PFSK-1 (cell line): Measurements from ENCODE around the gene SLCO3A1.

Experiments used
- FOXP2 ChIP-seq: optimal IDR thresholded peaks from 2 replicates; pipeline ENCODE3; 2011; ENCODE audit warnings: borderline replicate concordance, control low read depth, inconsistent platforms; ENCODE audit not compliant: insufficient read depth; ENCODE audit errors: extremely low read length, extremely low read depth
- POLR2AphosphoS5 ChIP-seq: IDR thresholded peaks from 2 replicates; pipeline ENCODE4 v1.6.1; 2012; ENCODE audit warnings: low read depth, mild to moderate bottlenecking, control low read depth, low read length, moderate library complexity
- SIN3A ChIP-seq: IDR thresholded peaks from 2 replicates; pipeline ENCODE4 v1.6.1; 2012; ENCODE audit warnings: mild to moderate bottlenecking, low read length, moderate library complexity, borderline replicate concordance; ENCODE audit not compliant: insufficient read depth
- TAF1 ChIP-seq: IDR thresholded peaks from 2 replicates; pipeline ENCODE4 v1.6.1; 2012; ENCODE audit warnings: low read length, control low read depth, borderline replicate concordance; ENCODE audit not compliant: insufficient read depth
- TF ChIP-seq, protein P1 (sequence below), 2 experiments: IDR thresholded peaks; 2 replicates each; pipeline versions ENCODE4 v1.6.1 to v1.8.0; 2011 to 2012; ENCODE audit warnings: low read depth in 2 of 2, low read length in 2 of 2, control low read depth in 1 of 2, inconsistent platforms in 1 of 2, mild to moderate bottlenecking in 1 of 2, moderate library complexity in 1 of 2; ENCODE audit not compliant: insufficient read depth in 1 of 2

SLCO3A1 gene

DNA sequence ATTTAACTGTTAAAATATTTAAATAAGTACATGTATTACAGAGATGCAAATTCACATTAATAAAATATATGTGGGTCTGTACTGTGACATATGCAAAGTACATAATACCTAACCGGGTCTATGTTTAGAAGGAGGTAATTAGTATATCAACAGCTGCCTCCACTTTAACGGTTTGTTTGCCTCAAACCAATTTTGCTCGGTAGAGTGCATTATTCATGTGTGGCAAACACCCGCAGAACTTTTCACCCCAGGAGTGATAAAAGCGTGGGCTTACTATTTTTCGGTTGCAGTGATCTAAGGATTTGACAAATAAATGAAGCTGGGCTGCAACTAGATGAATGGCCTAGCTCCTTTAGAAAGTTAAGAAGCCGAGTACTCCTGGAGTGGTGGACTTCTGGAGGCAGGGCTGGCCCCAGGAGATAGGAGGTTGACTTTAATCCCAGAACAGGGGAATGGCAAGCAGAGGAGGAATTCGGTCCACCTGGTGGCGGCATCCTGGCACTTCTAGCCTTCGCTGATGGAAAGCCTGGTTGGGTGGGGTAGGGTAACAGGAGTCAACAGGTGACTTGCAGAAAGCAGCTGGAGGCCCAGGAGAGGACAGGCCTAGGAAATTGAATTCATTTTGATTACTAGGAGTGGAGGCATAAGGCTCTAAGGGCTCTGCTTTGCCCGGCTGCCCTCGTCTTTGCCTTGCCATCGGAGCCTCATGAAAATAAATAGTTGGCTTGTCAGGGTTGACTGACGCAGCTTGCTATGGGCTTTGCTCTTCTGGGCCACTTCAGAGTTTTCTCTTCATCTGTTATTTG lies 2.4 kb downstream of the SLCO3A1 start:
- TF ChIP-seq TAF1: no peak
- TF ChIP-seq, protein P1, sequence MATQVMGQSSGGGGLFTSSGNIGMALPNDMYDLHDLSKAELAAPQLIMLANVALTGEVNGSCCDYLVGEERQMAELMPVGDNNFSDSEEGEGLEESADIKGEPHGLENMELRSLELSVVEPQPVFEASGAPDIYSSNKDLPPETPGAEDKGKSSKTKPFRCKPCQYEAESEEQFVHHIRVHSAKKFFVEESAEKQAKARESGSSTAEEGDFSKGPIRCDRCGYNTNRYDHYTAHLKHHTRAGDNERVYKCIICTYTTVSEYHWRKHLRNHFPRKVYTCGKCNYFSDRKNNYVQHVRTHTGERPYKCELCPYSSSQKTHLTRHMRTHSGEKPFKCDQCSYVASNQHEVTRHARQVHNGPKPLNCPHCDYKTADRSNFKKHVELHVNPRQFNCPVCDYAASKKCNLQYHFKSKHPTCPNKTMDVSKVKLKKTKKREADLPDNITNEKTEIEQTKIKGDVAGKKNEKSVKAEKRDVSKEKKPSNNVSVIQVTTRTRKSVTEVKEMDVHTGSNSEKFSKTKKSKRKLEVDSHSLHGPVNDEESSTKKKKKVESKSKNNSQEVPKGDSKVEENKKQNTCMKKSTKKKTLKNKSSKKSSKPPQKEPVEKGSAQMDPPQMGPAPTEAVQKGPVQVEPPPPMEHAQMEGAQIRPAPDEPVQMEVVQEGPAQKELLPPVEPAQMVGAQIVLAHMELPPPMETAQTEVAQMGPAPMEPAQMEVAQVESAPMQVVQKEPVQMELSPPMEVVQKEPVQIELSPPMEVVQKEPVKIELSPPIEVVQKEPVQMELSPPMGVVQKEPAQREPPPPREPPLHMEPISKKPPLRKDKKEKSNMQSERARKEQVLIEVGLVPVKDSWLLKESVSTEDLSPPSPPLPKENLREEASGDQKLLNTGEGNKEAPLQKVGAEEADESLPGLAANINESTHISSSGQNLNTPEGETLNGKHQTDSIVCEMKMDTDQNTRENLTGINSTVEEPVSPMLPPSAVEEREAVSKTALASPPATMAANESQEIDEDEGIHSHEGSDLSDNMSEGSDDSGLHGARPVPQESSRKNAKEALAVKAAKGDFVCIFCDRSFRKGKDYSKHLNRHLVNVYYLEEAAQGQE (IDR thresholded peaks at IDR 0.05; ENCODE audit: insufficient read depth in 1 of 2, low read depth in 2 of 2, low read length in 2 of 2): no peak
- no peak for TF ChIP-seq SIN3A
- TF ChIP-seq FOXP2: no peak
- no peak for TF ChIP-seq POLR2AphosphoS5

DNA sequence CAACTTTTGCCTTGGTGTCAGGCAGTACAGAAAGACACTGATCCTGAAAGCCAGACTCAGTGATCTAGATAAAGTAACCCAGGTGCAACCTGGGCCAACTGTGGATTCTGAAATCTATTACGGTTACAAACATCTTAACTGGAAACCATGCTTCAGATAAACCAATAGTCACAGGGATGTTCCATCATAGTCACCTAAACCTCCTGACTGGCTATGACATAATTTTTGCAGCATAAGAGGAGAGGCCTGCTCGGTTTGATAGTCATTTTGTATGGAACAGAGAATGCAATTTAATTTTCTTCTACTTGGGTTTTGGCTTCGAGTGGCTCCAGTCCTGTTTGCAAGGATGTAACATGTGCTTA lies 3.7 kb downstream of the SLCO3A1 start:
- TF ChIP-seq TAF1 (no peak), SIN3A (no peak)

DNA sequence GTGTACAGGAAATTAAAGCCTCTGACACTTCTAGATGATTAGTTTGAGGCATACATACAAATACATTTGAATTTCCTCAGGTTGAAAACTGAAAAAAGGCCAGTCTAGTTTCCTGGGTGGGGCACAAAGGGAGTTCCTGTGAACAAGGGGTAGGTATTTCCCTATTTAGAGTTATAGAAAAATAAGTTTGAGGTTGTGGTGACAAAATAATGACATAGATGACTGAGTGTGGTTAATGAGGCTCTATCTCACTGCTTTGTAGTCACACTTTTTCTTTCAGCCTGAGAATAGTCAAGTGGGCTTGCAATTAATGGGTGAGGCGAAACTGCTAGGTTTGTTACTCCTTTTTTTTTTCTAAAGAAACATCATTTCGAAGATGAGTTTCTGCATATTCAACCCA lies 4.3 kb downstream of the SLCO3A1 start:
- TF ChIP-seq, protein P1 (IDR thresholded peaks at IDR 0.05; ENCODE audit: insufficient read depth in 1 of 2, low read depth in 2 of 2, low read length in 2 of 2): no peak

DNA sequence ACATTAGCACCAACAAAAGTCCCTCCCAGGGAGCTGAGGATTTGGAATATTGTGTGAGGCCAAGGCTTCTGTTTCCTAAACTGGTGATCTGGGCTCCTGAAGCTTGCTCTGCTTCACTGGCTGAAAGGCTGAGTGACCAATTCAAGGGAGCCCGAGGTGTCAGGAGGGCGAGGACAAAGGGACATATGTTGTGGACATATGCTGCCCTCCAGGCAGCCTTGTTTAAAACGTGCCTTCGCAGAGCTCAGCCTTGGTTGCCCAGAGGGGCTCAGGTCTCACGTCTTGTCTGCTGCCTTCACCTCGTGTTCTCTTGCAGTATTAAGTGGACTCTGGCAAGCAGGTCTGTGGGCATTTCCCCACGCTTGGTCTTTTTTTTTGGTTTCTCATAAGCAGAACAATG lies 7.0 kb downstream of the SLCO3A1 start:
- TF ChIP-seq, protein P1 (IDR thresholded peaks at IDR 0.05; ENCODE audit: insufficient read depth in 1 of 2, low read depth in 2 of 2, low read length in 2 of 2): no peak
- TF ChIP-seq TAF1: no peak
- no peak for TF ChIP-seq FOXP2
- TF ChIP-seq SIN3A: no peak
- no peak for TF ChIP-seq POLR2AphosphoS5

DNA sequence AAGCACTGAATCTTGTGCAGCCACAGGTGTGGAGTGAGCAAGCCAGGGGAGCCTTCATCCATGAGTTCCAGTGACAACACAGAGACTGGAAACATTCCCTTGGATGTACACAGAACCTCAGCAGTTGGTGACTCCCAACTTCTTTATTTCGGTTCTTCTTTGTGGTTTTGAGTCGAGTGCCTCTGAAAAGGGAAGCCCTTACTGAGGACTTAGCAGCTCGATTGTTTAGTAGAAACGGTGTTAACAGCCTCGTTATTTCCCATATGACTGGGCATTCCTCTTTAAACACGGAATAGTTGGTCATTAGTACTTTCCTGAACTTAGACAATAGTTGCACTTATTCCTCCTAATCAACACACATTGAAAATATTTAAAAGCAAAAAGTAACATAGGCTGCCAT lies 7.7 kb downstream of the SLCO3A1 start:
- TF ChIP-seq SIN3A: no peak
- no peak for TF ChIP-seq FOXP2
- no peak for TF ChIP-seq TAF1
- TF ChIP-seq, protein P1 (IDR thresholded peaks at IDR 0.05; ENCODE audit: insufficient read depth in 1 of 2, low read depth in 2 of 2, low read length in 2 of 2): no peak
- TF ChIP-seq POLR2AphosphoS5: no peak
